H1 (cell line): ENCODE data around the gene DBF4B. TPM values are rescaled to one million over a fixed set of nuclear protein-coding genes. Genes with fewer than 3 reads are reported as not detected.

Source experiments
- CTCF ChIA-PET: fragments of 300-600 bp; sonication (Branson Sonifier 250); formaldehyde crosslinking; loops from one replicate; lab custom pipeline; 2021; ENCODE audit not compliant: partially characterized antibody; lab: Charles Lee
- POLR2A ChIA-PET: fragments of 300-600 bp; sonication (Branson Sonifier 250); formaldehyde crosslinking; loops from one replicate; lab custom pipeline; 2021; ENCODE audit warnings: inconsistent platforms; ENCODE audit not compliant: partially characterized antibody; lab: Charles Lee
- DNase-seq, 2 experiments: peaks; one replicate each; pipeline versions ENCODE4 v3.0.0 to v3.0.0-alpha.2; 2010 to 2022; ENCODE audit warnings: low spot score in 2 of 2, low read depth in 1 of 2, mixed read lengths in 1 of 2
- FAIRE-seq: peaks from 2 replicates; lab custom pipeline; 2011; peaks lifted over from hg19 to GRCh38; lab: Jason Lieb, UNC
- H2AFZ ChIP-seq: 2 replicates; pipeline ENCODE4 v1.8.1; 2012; ENCODE audit warnings: low read length, inconsistent platforms
- H2AK5ac ChIP-seq: 2 replicates; pipeline ENCODE4 v1.6.1; 2013; ENCODE audit warnings: low read depth, low read length
- H2BK120ac ChIP-seq: replicated peaks from 2 replicates; pipeline ENCODE3; 2013; ENCODE audit warnings: low read depth, low read length, inconsistent platforms
- H2BK12ac ChIP-seq: 2 replicates; pipeline ENCODE4 v1.6.1; 2013; ENCODE audit warnings: low read depth, low read length
- H2BK15ac ChIP-seq: 2 replicates; pipeline ENCODE4 v1.6.1; 2013; ENCODE audit warnings: low read length
- H2BK20ac ChIP-seq: 2 replicates; pipeline ENCODE4 v1.6.1; 2013; ENCODE audit warnings: low read length
- H2BK5ac ChIP-seq: 2 replicates; pipeline ENCODE4 v1.6.1; 2013; ENCODE audit warnings: low read depth, low read length
- H3K14ac ChIP-seq: 2 replicates; pipeline ENCODE4 v1.6.1; 2013; ENCODE audit warnings: inconsistent platforms; ENCODE audit not compliant: insufficient read length
- H3K18ac ChIP-seq: 2 replicates; pipeline ENCODE4 v1.6.1; 2013; ENCODE audit warnings: low read length; ENCODE audit errors: extremely low read depth
- H3K23ac ChIP-seq: 2 replicates; pipeline ENCODE4 v1.6.1; 2013; ENCODE audit warnings: inconsistent platforms; ENCODE audit not compliant: insufficient read length
- H3K23me2 ChIP-seq: 2 replicates; pipeline ENCODE4 v1.6.1; 2013; ENCODE audit warnings: low read depth, low read length
- H3K27ac ChIP-seq: 2 replicates; pipeline ENCODE4 v1.6.1; 2011; ENCODE audit warnings: low read depth, low read length, inconsistent platforms
- H3K27me3 ChIP-seq, 4 experiments: replicated peaks in 1 of 4; 1 replicate in 1 of 4; 2 replicates in 3 of 4; pipeline versions ENCODE4 v1.6.1 to v1.8.1; 2011 to 2013; ENCODE audit warnings: low read length in 3 of 4, mild to moderate bottlenecking in 3 of 4, inconsistent platforms in 2 of 4, mixed read lengths in 2 of 4, moderate library complexity in 1 of 4; ENCODE audit not compliant: control insufficient read depth in 3 of 4, insufficient read depth in 3 of 4; ENCODE audit errors: extremely low read depth in 1 of 4
- H3K36me3 ChIP-seq, 4 experiments: 2 replicates each; pipeline versions ENCODE4 v1.6.1 to v1.8.1; 2011 to 2013; ENCODE audit warnings: mild to moderate bottlenecking in 4 of 4, low read length in 3 of 4, moderate library complexity in 2 of 4, control low read depth in 1 of 4, inconsistent platforms in 1 of 4; ENCODE audit not compliant: insufficient read depth in 4 of 4, control insufficient read depth in 2 of 4
- H3K4ac ChIP-seq: replicated peaks from 2 replicates; pipeline ENCODE3; 2013; ENCODE audit warnings: low read length, low read depth, mixed read lengths, inconsistent platforms; ENCODE audit not compliant: insufficient read length
- H3K4me1 ChIP-seq, 4 experiments: replicated peaks in 1 of 4; 1 replicate in 1 of 4; 2 replicates in 3 of 4; pipeline versions ENCODE4 v1.6.1 to v1.8.1; 2011 to 2013; ENCODE audit warnings: low read length in 3 of 4, inconsistent platforms in 2 of 4, mixed read lengths in 1 of 4; ENCODE audit not compliant: insufficient read depth in 4 of 4, control insufficient read depth in 3 of 4
- H3K4me2 ChIP-seq, 2 experiments: 2 replicates each; pipeline versions ENCODE4 v1.6.1 to v1.8.1; 2011 to 2013; ENCODE audit warnings: low read depth in 2 of 2, low read length in 2 of 2, control low read depth in 1 of 2, inconsistent platforms in 1 of 2, mild to moderate bottlenecking in 1 of 2; ENCODE audit not compliant: insufficient read depth in 1 of 2
- H3K4me3 ChIP-seq, 4 experiments: fragments of 200-600, 300-600 bp in 1 of 4; sonication (generic), shearing (Covaris generic), sonication (Bioruptor Twin) in 1 of 4; 2 replicates each; pipeline versions ENCODE4 v1.5.1 to v1.8.1; 2011 to 2016; ENCODE audit warnings: low read length in 4 of 4, low read depth in 3 of 4, control low read depth in 2 of 4, inconsistent platforms in 2 of 4, mild to moderate bottlenecking in 2 of 4, mixed read lengths in 1 of 4, moderate library complexity in 1 of 4; ENCODE audit not compliant: insufficient read depth in 2 of 4; ENCODE audit errors: extremely low read depth in 1 of 4
- H3K56ac ChIP-seq: replicated peaks from 2 replicates; pipeline ENCODE3; 2013; ENCODE audit warnings: low read depth, mild to moderate bottlenecking, mixed read lengths, low read length, inconsistent platforms; ENCODE audit not compliant: insufficient read length
- H3K79me1 ChIP-seq: 2 replicates; pipeline ENCODE4 v1.6.1; 2013; ENCODE audit warnings: low read depth, low read length, control low read depth
- H3K79me2 ChIP-seq, 2 experiments: 2 replicates each; pipeline versions ENCODE4 v1.6.1 to v1.8.1; 2012 to 2013; ENCODE audit warnings: low read length in 2 of 2, mild to moderate bottlenecking in 2 of 2, inconsistent platforms in 1 of 2; ENCODE audit not compliant: insufficient read depth in 2 of 2, control insufficient read depth in 1 of 2
- H3K9ac ChIP-seq, 4 experiments: replicated peaks in 1 of 4; 1 replicate in 1 of 4; 2 replicates in 3 of 4; pipeline versions ENCODE4 v1.6.1 to v1.8.1; 2011 to 2013; ENCODE audit warnings: low read depth in 3 of 4, low read length in 3 of 4, control low read depth in 2 of 4, mild to moderate bottlenecking in 2 of 4, moderate library complexity in 2 of 4, inconsistent platforms in 1 of 4; ENCODE audit errors: extremely low read depth in 1 of 4
- H3K9me3 ChIP-seq, 2 experiments: 2 replicates each; pipeline versions ENCODE4 v1.6.1 to v1.8.1; 2012 to 2013; ENCODE audit warnings: mild to moderate bottlenecking in 2 of 2, moderate library complexity in 2 of 2, control low read depth in 1 of 2, inconsistent platforms in 1 of 2, low read depth in 1 of 2, low read length in 1 of 2, mixed read lengths in 1 of 2; ENCODE audit not compliant: insufficient read depth in 2 of 2
- H4K20me1 ChIP-seq, 2 experiments: replicated peaks in 1 of 2; 2 replicates each; pipeline versions ENCODE3 to v1.8.1; 2011 to 2013; ENCODE audit warnings: inconsistent platforms in 2 of 2, low read length in 2 of 2, mild to moderate bottlenecking in 1 of 2; ENCODE audit not compliant: insufficient read depth in 2 of 2, control insufficient read depth in 1 of 2
- H4K5ac ChIP-seq: 2 replicates; pipeline ENCODE4 v1.6.1; 2013; ENCODE audit warnings: low read length, low read depth, mixed read lengths, inconsistent platforms; ENCODE audit not compliant: insufficient read length
- H4K8ac ChIP-seq: 2 replicates; pipeline ENCODE4 v1.8.0; 2013; ENCODE audit warnings: mild to moderate bottlenecking, moderate library complexity, low read length, inconsistent platforms; ENCODE audit not compliant: insufficient read depth; ENCODE audit errors: extremely low read depth
- H4K91ac ChIP-seq: replicated peaks from 2 replicates; pipeline ENCODE3; 2013; ENCODE audit warnings: low read length, mixed read lengths, inconsistent platforms; ENCODE audit not compliant: insufficient read length
- ASH2L ChIP-seq: fragments of 200-600, 300-600 bp; sonication (generic); IDR thresholded peaks from one replicate; pipeline ENCODE4 v1.7.1; 2017; ENCODE audit warnings: low read length
- SIRT6 ChIP-seq: IDR thresholded peaks from one replicate; pipeline ENCODE4 v1.7.1; 2012; ENCODE audit warnings: low read length, inconsistent platforms
- WGBS, 2 experiments: shearing (Covaris generic) in 1 of 2; methylation state at CpG; one replicate each; pipeline versions ENCODE4 v1.1.6 to v1.1.7; 2013 to 2015; ENCODE audit warnings: low lambda C conversion rate in 2 of 2, mixed read lengths in 2 of 2, inconsistent platforms in 1 of 2, low coverage in 1 of 2, missing lambda C conversion rate in 1 of 2; ENCODE audit not compliant: insufficient replicate concordance in 2 of 2, insufficient coverage in 1 of 2, insufficient read length in 1 of 2; ENCODE audit errors: extremely low coverage in 1 of 2, missing lambda C conversion rate in 1 of 2; 5-methylcytosine and 5-hydroxymethylcytosine counted together
- polyA plus RNA-seq, 7 experiments: library from polyadenylated mRNA; depleted of rRNA in 3 of 7; stranded (reverse) in 5 of 7; unstranded in 2 of 7; fragments of >200 nt in 5 of 7; fragments of 200-250 nt in 2 of 7; gene quantifications; 1 replicate in 5 of 7; 2 replicates in 1 of 7; 4 replicates in 1 of 7; pipeline versions ENCODE4 v1.2.1 to v1.2.3, GENCODE V29; 2011 to 2013; ENCODE audit warnings: missing spikeins in 2 of 7, mixed read lengths in 2 of 7
- total RNA-seq: library from RNA; stranded (reverse); fragmentation: NEBNext Ultra II Directional; extraction: Animal tissue kit (Norgen Biotek cat#: 25700); gene quantifications from 2 replicates; pipeline ENCODE4 v1.2.1, GENCODE V29; 2021

The DBF4B gene
- total and polyA plus RNA-seq, 2 of the 8 experiments (the other 6 are each of a cell fraction or from before 2014, with no cell fraction given), result 20.2 to 26.9 TPM

- peak overlapping the region; percentile 27 for H4K5ac ChIP-seq
- ChIA-PET CTCF (interaction anchor here (0.8 to 26.7 kb wide), 11 partner anchors 10 to 420 kb away, joined by 3 to 577 read pairs (median 6); partner anchors contain the start of gene HIGD1B), POLR2A (interaction anchor here (0.6 to 2.5 kb wide), 13 partner anchors 9 to 95 kb away, joined by 3 to 14 read pairs (median 3); partner anchors contain the start of genes GJC1 and HIGD1B)
- H2BK5ac ChIP-seq, result 0 out of 2 replicates have a peak overlapping the region, but pooled peaks have one; percentile 62
- no peak overlapping the region for H3K27ac ChIP-seq
- DNase-seq, result no peak
- no peak for FAIRE-seq
- peak overlapping the region; percentile 68; the same call in 1 of the 2 replicates for H2BK12ac ChIP-seq
- H3K9ac ChIP-seq, result no peak overlapping the region
- H4K8ac ChIP-seq, result peak overlapping the region; percentile 64; the same call in 1 of the 2 replicates
- no peak overlapping the region for H2BK120ac ChIP-seq
- no peaks in the 10 kb centered on the region for H3K36me3 ChIP-seq
- H3K56ac ChIP-seq, result no peak overlapping the region
- H3K27me3 ChIP-seq, result peaks cover 0 to 10% (median 6%) of the 10 kb centered on the region in 4 experiments; a peak in 5 of 7 replicates
- H4K91ac ChIP-seq, result peak overlapping the region; percentile 49
- H3K18ac ChIP-seq, result peak overlapping the region; percentile 64
- peak overlapping the region; percentile 18 to 22; a peak in 3 of 4 replicates for H3K4me2 ChIP-seq
- WGBS, 2 experiments, result 58% methylated on average over 16 of the region's 17 CpGs; no CpG with 5 or more reads in 1 of the 2 experiments
- H3K23ac ChIP-seq, result no peak overlapping the region
- no peak overlapping the region for H3K14ac ChIP-seq
- H2AK5ac ChIP-seq, result no peak overlapping the region
- no peaks in the 10 kb centered on the region for H4K20me1 ChIP-seq
- H3K4me1 ChIP-seq, result peaks cover 0 to 23% (median 17%) of the 10 kb centered on the region in 4 experiments; a peak in 6 of 7 replicates
- H3K9me3 ChIP-seq, result no peaks in the 10 kb centered on the region
- H2BK15ac ChIP-seq, result 0 out of 2 replicates have a peak overlapping the region, but pooled peaks have one; percentile 66
- H3K79me1 ChIP-seq, result no peaks in the 10 kb centered on the region
- TF ChIP-seq SIRT6, result no peak
- peak; percentile 28 for TF ChIP-seq ASH2L
- TF ChIP-seq, all 59 proteins: peak for 1
- H3K4ac ChIP-seq, result no peak overlapping the region
- peak overlapping the region; percentile 19 for H2AFZ ChIP-seq
- no peak overlapping the region for H3K4me3 ChIP-seq
- no peaks in the 10 kb centered on the region for H3K79me2 ChIP-seq
- peak overlapping the region; percentile 96 for H2BK20ac ChIP-seq
- H3K23me2 ChIP-seq, result no peaks in the 10 kb centered on the region; the same call in 1 of the 2 replicates
These were observed 73.3 kb downstream of the DBF4B start for GRCh38 chr17:44781551-44782325.
